Measurements from ENCODE around the gene ANAPC4.

DNA sequence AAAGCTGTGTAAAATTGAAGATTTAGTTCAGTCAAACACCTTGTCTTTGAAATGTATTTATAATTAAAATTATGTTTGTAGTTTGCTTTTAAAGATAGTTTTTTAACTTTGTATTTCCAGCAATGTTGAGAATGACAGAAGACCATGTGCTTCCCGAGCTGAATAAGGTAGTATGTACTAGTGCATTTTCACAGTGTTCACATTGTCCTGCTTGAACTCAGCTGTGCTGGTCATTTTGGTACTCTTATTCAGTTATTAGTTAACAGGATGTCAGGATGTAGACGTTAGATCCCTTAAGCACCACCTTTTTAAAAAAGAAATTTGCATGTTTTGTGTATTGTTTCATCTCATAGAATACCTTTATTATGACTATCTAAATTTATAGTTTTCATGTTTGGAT, 28.4 kb downstream of the ANAPC4 start:
- TF ChIP-seq HOXA7 (CRISPR knock-in tag; IDR thresholded peaks at IDR 0.05; ENCODE audit: borderline replicate concordance) (no peak), ZNF248 (tag by site-specific recombination; IDR thresholded peaks at IDR 0.05) (no peak), CTCF (tag by site-specific recombination; IDR thresholded peaks at IDR 0.05) (no peak), ZNF175 (tag by site-specific recombination; IDR thresholded peaks at IDR 0.05) (no peak), SETDB1 (IDR thresholded peaks at IDR 0.05; ENCODE audit: insufficient read length, low read length) (no peak), ZBTB8A (tag by site-specific recombination; IDR thresholded peaks at IDR 0.05) (no peak), ZNF18 (tag by site-specific recombination; IDR thresholded peaks at IDR 0.05) (no peak), ZNF274 (IDR thresholded peaks at IDR 0.05; ENCODE audit: low read length) (no peak), ZNF274 (tag by site-specific recombination; IDR thresholded peaks at IDR 0.05; ENCODE audit: borderline replicate concordance) (no peak), RBAK (tag by site-specific recombination; IDR thresholded peaks at IDR 0.05) (no peak), ZFP69B (tag by site-specific recombination; IDR thresholded peaks at IDR 0.05) (no peak), ZNF571 (tag by site-specific recombination; IDR thresholded peaks at IDR 0.05) (no peak), ZFP3 (tag by site-specific recombination; IDR thresholded peaks at IDR 0.05; ENCODE audit: low read depth) (no peak)
